Measurements from ENCODE around the gene NPW. TPM values are rescaled to one million over a fixed set of nuclear protein-coding genes. Genes with fewer than 3 reads are reported as not detected.

NPW gene
- total and polyA plus RNA-seq, 9 of the 15 experiments (the other 6 are each of a cell fraction or from before 2014, with no cell fraction given), result 0.14 to 4.0 (median 2.6) TPM; not detected in 4

GRCh38 chr16:1991588-1991947, 28.0 kb upstream of the NPW start (continued):
- TF ChIP-seq TFAP4 (CRISPR knock-in tag; IDR thresholded peaks at IDR 0.05; ENCODE audit: borderline replicate concordance) (0 out of 2 replicates have a peak, but pooled peaks have one; percentile 57), ZNF282 (CRISPR knock-in tag; IDR thresholded peaks at IDR 0.05) (no peak), NR0B1 (IDR thresholded peaks at IDR 0.05; ENCODE audit: partially characterized antibody) (no peak), SRSF9 (IDR thresholded peaks at IDR 0.05; ENCODE audit: borderline replicate concordance, low read depth, low read length) (no peak), ZNF217 (CRISPR knock-in tag; IDR thresholded peaks at IDR 0.05) (no peak), SP1 (CRISPR knock-in tag; IDR thresholded peaks at IDR 0.05) (peak; percentile 3; the same call in 1 of the 2 replicates), THRAP3 (IDR thresholded peaks at IDR 0.05; ENCODE audit: borderline replicate concordance) (no peak), FOXK2 (conservative IDR thresholded peaks at IDR 0.05 in 1 of 2, IDR thresholded peaks at IDR 0.05 in 1 of 2; ENCODE audit: low read depth in 2 of 2) (no peak), ZBTB40 (IDR thresholded peaks at IDR 0.05) (peak; percentile 55; the same call in 1 of the 2 replicates), ZBTB40 (CRISPR knock-in tag; IDR thresholded peaks at IDR 0.05) (no peak), ZNF696 (CRISPR knock-in tag; conservative IDR thresholded peaks at IDR 0.05) (no peak), FOXA1 (IDR thresholded peaks at IDR 0.05; ENCODE audit: borderline replicate concordance) (no peak), FOXJ3 (CRISPR knock-in tag; IDR thresholded peaks at IDR 0.05) (no peak), CREB3 (tag; conservative IDR thresholded peaks at IDR 0.05; ENCODE audit: low read depth) (0 out of 2 replicates have a peak, but pooled peaks have one; percentile 26), PKNOX1 (IDR thresholded peaks at IDR 0.05) (no peak)

Measured in K562 (cell line).